ENCODE measurements around the gene PSORS1C1.
"Not testable (repeated sequence)": the region's sequence is repeated elsewhere in the genome, so short reads cannot be mapped to it uniquely, and the experiment has no call there.

The PSORS1C1 gene

GRCh38 chr6:31161216-31162126, 46.9 kb downstream of the PSORS1C1 start:
- DNase-seq, result no peak

DNA sequence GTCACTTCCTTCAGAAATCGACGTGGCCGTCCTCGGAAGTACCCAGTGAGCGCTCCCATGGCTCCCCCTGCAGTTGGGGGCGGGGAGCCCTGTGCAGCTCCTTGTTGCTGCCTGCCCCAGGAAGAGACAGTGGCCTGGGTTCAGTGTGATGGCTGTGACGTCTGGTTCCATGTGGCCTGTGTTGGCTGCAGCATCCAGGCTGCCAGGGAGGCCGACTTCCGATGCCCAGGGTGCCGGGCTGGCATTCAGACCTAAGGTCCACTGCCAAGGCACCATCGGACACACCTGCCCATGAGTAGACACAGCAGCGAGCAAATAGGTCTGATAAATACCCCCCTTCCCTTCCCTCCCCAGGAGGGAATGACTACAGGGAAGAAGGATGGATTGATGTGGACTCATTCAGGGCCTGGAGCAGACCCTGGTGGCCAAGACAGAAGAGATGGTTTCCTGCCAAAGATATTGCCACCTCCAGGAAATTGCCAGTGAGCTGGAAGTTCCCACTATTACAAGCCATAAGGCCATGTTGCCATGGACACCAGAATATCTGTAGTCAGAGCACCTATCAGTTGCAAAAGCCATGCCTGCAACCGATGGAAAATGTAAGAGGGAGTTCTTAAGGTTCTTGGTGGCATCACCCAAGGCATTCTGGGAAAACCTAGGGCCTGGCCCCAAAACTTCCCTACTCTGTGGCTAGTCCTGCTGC, 48.0 kb downstream of the PSORS1C1 start:
- no peak for DNase-seq

DNA sequence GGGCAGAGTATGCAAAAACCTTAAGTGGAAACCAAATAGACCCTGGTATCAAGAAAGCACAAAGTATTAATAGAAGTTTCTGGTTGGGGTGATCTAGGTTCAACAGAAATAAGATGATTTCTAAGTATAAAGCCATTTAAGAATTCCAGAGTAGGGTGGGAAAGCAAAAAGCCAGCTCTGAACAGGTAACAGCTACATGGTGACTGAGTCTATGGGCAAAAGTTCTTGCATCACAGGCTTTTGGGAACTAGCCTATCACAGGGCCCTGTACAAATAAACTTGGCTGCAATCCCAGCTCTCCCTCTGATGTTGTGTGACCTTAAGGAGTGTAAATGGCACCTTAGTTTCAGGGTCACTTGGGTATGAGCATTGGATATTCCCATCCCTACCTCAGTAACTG, 49.3 kb downstream of the PSORS1C1 start:
- no peak for DNase-seq

DNA sequence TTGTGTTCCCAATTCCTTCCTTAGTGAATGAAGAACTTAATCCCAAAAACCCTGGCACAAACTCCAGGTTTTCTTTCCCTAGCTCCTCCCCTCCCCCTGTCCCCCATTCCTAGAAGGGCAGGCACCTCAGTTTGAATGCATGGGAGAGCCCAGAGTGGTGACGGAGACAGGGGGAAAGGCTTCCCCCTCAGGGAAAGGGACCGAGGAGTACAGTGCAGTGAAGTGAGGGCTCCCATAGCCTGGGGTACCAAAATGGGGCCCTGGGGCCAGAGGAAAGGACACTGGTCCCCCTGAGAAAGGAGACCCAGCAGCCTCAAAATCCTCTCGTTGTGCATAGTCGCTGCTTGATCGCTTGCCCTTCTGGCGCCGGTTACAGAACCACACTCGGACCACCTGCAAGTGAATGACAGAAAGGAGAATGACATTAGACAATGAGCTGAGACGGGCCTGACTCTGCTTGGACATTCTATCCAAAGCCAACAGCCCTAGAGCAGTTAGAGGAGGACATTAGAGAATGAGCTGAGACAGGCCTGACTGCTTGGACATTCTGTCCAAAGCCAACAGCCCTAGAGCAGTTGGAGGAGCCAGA, 50.0 kb downstream of the PSORS1C1 start:
- not testable (repeated sequence) for DNase-seq

GRCh38 chr6:31165064-31165832, 50.6 kb downstream of the PSORS1C1 start:
- DNase-seq, result not testable (repeated sequence)

- DNase-seq, result no peak
Observed at GRCh38 chr6:31165986-31166385, 51.4 kb downstream of the PSORS1C1 start.

- DNase-seq, result no peak
Observed at GRCh38 chr6:31168606-31169005, 54.0 kb downstream of the PSORS1C1 start.

DNA sequence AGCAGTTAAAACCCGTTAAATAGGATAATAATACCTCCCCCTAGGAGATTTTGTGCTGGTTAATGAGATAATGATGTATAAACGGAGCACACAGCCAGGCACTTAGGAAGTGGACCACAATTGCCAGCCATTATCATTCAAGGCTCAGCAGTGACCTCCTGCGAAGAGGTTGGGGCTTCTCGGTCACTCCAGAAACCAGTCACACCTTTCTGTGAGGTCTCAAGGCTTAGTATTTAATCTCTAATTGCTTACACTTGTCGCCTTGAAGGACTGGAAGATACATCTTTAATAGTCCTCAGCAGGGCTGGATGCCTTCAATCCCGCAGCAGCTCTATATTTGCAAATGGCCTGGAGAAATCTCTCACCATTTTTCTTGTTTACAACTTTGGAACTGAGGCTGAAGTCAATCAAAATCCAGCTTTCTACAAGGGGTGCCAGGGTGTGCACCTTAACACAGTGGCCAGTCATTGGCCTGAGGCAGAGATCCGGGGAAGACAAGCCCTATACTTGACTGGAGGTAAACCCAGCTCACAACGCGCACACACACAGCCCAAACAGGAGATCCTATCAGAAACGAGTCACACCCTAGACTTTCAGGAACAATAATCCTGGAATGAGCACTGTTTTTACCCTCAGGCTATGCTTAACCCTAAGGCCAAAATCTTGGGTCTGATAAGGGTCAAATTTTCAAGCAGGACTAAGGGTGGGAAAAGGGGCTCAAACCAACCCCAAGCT, 54.7 kb downstream of the PSORS1C1 start:
- DNase-seq, result no peak

DNA sequence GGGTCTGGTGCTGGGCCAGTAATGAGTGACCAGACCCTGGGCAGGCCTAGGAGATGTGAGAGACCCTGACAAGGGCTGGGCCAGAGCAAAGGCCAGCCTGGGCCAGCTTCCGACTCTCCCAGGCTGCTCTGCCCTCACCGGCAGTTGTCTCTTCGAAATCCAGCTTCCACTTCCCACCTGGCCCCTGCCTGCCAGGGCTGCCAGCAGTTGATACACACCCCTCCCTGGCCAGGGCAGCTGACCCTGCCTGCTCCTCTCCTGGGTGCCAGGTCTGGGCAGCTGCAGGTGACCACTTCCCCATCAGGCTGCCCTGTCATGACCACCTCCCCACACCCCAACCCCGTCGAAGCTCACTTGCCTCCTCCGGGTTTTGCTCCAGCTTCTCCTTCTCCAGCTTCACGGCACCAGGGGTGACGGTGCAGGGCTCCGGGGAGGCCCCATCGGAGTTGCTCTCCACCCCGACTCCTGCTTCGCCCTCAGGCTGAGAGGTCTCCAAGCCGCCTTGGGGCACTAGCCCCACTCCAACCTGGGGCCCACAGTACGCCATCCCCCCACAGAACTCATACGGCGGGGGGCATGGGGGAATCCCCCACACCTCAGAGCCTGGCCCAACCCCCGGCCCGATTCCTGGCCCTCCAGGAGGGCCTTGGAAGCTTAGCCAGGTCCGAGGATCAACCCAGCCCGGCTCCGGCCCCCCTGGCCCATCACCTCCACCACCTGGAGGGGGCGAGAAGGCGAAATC, 55.4 kb downstream of the PSORS1C1 start:
- not testable (repeated sequence) for DNase-seq

DNA sequence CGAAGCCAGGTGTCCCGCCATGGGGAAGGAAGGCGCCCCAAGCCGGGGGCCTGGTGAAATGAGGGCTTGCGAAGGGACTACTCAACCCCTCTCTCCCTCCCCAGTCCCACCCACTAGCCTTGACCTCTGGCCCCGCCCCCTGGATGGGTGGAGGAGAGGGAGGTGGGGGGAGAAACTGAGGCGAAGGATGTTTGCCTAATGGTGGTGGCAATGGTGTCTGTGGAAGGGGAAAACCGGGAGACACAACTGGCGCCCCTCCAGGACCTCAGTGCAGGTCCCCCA, 55.9 kb downstream of the PSORS1C1 start, which contains the start of gene POU5F1:
POU5F1 (minus strand) TSS at position 83 of the 282 bp plus-strand sequence; CDS start at position 21, 62 bp downstream.
- no peak for DNase-seq

DNA sequence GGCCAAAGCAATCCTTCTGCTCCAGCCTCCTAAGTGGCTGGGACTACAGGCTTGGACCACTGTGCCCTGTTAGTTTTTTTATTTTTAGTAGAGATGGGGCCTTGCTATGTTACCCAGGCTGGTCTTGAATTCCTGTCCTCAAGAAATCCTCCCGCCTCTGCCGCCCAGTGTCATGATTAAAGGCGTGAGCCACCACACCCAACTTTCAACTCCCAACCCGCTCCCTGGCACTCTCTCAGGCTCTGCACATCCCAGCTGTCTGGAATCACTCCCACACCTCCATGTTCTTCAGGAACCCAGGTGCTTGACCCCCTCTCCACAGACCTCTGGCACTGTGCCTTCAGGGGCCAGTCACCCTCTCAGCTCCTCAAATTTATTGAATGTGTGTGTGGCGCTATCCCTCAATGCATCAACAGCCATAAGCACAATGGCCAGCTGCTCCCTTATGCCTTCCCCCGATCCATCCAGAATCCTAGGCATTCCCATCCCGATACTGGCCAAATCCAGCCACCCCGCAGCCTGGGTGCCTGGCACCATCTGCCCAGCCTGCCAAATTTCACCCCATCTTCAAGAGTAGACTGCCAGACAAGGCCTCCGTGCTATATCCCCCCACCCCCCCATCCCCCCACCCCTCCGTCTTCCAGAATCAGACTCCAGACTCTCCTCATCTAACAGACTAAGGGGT, 56.5 kb downstream of the PSORS1C1 start:
- DNase-seq, result no peak

- DNase-seq, result no peak
Observed at GRCh38 chr6:31171931-31172905, 57.6 kb downstream of the PSORS1C1 start.

- no peak for DNase-seq
Observed at GRCh38 chr6:31172973-31173384, 58.4 kb downstream of the PSORS1C1 start.

DNA sequence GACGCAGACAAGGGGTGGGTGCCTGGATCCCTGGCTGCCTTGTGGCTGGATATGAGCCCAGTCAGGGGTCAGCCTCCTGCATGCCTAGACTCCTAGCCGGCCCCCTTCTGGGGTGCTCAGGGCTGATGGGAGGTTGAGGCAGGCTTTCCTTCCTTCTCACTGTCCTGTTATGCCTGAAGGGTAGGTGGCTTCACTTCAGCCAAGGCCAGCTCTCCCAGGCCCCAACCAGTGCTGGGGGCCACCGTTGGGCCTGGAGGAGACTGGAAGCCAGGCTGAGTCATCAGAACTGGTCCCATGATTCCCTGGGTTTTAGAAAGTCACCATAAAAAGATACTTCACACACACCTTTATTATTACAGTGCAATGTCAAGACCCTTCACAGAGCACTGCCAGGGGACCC, 58.8 kb downstream of the PSORS1C1 start:
- DNase-seq, result no peak

DNA sequence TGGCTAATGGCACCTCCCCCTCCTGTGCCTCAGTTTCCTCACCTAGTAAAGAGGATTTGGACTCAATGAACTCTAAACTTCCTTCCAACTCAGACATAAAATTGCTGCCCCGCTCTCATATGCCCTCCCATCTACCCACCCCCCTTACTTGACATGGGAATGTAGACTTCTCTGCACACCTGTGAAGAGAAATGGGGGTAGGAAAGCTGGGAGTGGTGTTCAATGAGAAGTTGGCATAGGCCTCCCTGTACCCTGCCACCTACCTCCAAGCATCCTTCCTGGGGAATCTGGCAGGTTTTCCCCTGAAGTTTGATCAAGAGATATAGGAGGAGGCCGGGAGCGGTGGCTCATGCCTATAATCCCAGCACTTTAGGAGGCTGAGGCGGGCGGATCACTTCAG, 59.8 kb downstream of the PSORS1C1 start:
- no peak for DNase-seq

DNA sequence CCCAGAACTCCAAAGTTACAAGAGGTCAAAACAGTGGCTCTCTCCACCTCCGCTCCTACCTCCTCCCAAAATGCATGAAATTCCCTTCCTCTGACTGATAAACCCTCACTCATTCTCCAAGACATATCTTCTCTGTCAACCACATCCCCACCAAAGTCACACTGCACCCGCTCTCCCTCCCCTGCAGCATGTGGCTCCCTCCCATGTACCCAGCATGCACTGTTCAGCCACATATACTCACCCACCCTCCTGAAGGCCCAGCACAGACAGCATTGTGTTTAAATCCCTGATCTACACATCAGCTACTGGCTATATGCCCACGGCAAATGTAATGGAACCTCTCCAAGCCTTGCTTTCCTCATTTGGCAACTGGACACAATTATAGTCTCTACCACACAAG, 61.4 kb downstream of the PSORS1C1 start:
- DNase-seq, result no peak

GRCh38 chr6:31178143-31179041, 63.8 kb downstream of the PSORS1C1 start:
- no peak for DNase-seq

DNA sequence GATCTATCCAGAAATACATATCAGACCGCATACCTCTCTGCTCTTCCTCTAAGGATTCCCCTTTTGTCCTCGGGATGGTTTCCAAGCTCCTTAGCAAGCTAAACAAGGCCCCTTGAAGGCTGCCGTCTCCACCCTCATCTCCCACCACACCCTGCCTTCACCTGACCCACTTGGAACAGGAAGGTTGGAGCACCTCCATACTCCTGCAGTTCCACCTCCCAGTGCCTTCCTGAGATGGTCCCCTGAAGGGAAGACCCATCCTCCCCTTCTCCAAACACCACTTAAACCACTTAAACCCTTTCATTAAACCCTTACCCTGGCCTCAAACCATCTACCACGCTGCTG, 64.4 kb downstream of the PSORS1C1 start:
- DNase-seq, result no peak

DNA sequence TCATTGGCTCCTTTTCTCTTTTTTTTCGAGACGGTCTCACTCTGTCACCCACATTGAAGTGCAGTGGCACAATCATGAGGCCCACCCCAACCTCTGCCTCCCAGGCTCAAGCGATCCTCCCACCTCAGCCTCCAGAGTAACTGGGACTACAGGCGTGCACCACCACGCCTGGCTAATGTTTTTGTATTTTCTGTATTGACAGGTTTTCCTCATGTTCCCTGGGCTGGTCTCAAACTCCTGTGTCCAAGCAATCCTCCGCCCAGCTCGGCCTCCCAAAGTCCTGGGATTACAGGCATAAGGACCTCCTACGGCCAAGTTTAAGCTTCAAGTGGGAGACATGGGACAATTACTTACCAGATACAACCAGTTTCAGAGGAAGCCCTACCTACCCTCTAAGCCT, 65.3 kb downstream of the PSORS1C1 start:
- no peak for DNase-seq

Data from effector CD4-positive, alpha-beta T cell (primary cell).